Measurements from ENCODE around the gene BDH1. TPM values are rescaled to one million over a fixed set of nuclear protein-coding genes. Genes with fewer than 3 reads are reported as not detected.

The BDH1 gene
- total RNA-seq, 1 donor from 2014 or later, result 90.0 TPM

- Histone ChIP-seq H3K27ac (replicated peaks) (no peak overlapping the region), H3K9me3 (replicated peaks) (no peaks in the 10 kb centered on the region), H3K4me3 (no peak overlapping the region), H3K4me1 (peaks cover 37% of the 10 kb centered on the region), H3K27me3 (ENCODE audit: low read depth) (no peaks in the 10 kb centered on the region), H3K36me3 (no peaks in the 10 kb centered on the region)
- no peak for DNase-seq
- no peak for TF ChIP-seq CTCF (IDR thresholded peaks at IDR 0.05; ENCODE audit: borderline replicate concordance)
- intact Hi-C loops (cut with micrococcal nuclease), result no loop called here
These were observed 63.7 kb downstream of the BDH1 start for GRCh38 chr3:197491923-197492664.

- Histone ChIP-seq H3K27ac (replicated peaks) (no peak overlapping the region), H3K4me3 (no peak overlapping the region), H3K9me3 (replicated peaks) (no peaks in the 10 kb centered on the region), H3K36me3 (no peaks in the 10 kb centered on the region), H3K27me3 (ENCODE audit: low read depth) (no peaks in the 10 kb centered on the region), H3K4me1 (peaks cover 34% of the 10 kb centered on the region)
- DNase-seq, result no peak
- TF ChIP-seq CTCF (IDR thresholded peaks at IDR 0.05; ENCODE audit: borderline replicate concordance), result no peak
- intact Hi-C loops (cut with micrococcal nuclease), result no loop called here
These were observed 64.3 kb downstream of the BDH1 start for GRCh38 chr3:197491478-197491877.

GRCh38 chr3:197490098-197491058, 65.4 kb downstream of the BDH1 start:
- no peak overlapping the region for H3K4me3 ChIP-seq
- no peak for TF ChIP-seq CTCF (IDR thresholded peaks at IDR 0.05; ENCODE audit: borderline replicate concordance)
- no peak for DNase-seq
- no peaks in the 10 kb centered on the region for H3K36me3 ChIP-seq
- no peaks in the 10 kb centered on the region for H3K27me3 ChIP-seq (ENCODE audit: low read depth)
- no peak overlapping the region for H3K27ac ChIP-seq (replicated peaks)
- intact Hi-C loops (cut with micrococcal nuclease), result no loop called here
- H3K9me3 ChIP-seq (replicated peaks), result no peaks in the 10 kb centered on the region
- H3K4me1 ChIP-seq, result peaks cover 23% of the 10 kb centered on the region

- no peak for TF ChIP-seq CTCF (IDR thresholded peaks at IDR 0.05; ENCODE audit: borderline replicate concordance)
- DNase-seq, result peak; percentile 50
- intact Hi-C loops (cut with micrococcal nuclease), result no loop called here
- no peak overlapping the region for H3K4me3 ChIP-seq
- H3K9me3 ChIP-seq (replicated peaks), result no peaks in the 10 kb centered on the region
- H3K27ac ChIP-seq (replicated peaks), result peak overlapping the region; percentile 60
- H3K4me1 ChIP-seq, result peaks cover 18% of the 10 kb centered on the region
- H3K27me3 ChIP-seq (ENCODE audit: low read depth), result no peaks in the 10 kb centered on the region
- H3K36me3 ChIP-seq, result no peaks in the 10 kb centered on the region
These were observed 67.8 kb downstream of the BDH1 start for GRCh38 chr3:197487911-197488391.

GRCh38 chr3:197486861-197487260, 68.9 kb downstream of the BDH1 start:
- no peak overlapping the region for H3K4me3 ChIP-seq
- no peak for TF ChIP-seq CTCF (IDR thresholded peaks at IDR 0.05; ENCODE audit: borderline replicate concordance)
- no peaks in the 10 kb centered on the region for H3K36me3 ChIP-seq
- intact Hi-C loops (cut with micrococcal nuclease), result no loop called here
- H3K4me1 ChIP-seq, result peaks cover 18% of the 10 kb centered on the region
- no peaks in the 10 kb centered on the region for H3K9me3 ChIP-seq (replicated peaks)
- DNase-seq, result no peak
- H3K27me3 ChIP-seq (ENCODE audit: low read depth), result no peaks in the 10 kb centered on the region
- no peak overlapping the region for H3K27ac ChIP-seq (replicated peaks)

All from left ventricle myocardium inferior (tissue), 1 donor.